HFF-Myc (cell line): Measurements from ENCODE around the gene LMAN2L.

Source experiments
- DNase-seq: peaks from one replicate; pipeline ENCODE4 v3.0.0-alpha.2; 2011; ENCODE audit warnings: low read depth; ENCODE audit errors: extremely low read depth
- H3K4me3 ChIP-seq: replicated peaks from 2 replicates; pipeline ENCODE4 v1.5.1; 2011; ENCODE audit warnings: low read depth, mild to moderate bottlenecking, control low read depth, low read length
- CTCF ChIP-seq: IDR thresholded peaks from 2 replicates; pipeline ENCODE4 v1.5.1; 2012; ENCODE audit warnings: mild to moderate bottlenecking, low read depth, low read length, control low read depth; ENCODE audit errors: missing control alignments

LMAN2L gene

DNA sequence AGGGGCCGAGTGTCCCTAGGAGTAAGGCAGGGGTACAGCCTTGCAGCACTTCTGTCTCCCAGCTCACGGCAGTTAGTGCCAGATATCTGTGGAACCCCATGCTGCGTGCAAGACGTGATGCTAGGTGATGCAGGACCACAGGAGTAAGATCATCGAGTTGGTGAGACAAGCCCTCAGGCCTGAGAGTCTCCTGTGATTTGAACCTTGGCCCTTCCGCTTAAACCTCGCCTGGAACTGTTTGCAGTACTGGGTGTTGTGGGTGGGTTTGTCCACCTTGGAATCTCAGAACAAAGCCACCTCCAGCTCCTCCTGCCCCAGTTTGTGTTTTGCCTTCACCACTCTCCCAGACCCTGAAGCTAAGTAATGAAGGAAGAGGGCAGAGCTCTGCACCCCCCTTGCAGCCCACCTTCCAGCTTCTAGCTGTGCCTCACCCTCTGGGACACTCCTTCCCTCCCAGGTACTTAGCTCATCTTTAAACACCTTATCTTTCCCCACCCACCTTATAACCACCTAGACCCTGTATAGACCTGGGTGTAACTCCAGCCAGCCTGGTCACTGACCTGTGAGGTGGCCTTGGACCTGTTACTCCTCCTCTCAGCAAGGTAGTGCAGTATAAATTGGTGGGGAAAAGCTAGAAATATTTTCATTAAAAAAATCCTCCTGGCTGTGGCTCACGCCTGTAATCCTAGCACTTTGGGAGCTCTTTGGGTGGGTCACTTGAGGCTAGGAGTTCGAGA, 27.4 kb upstream of the LMAN2L start:
- no peak for DNase-seq
- no peak overlapping the region for H3K4me3 ChIP-seq
- no peak for TF ChIP-seq CTCF

GRCh38 chr2:96764253-96764637, 24.4 kb upstream of the LMAN2L start:
- no peak for DNase-seq
- peak overlapping the region; percentile 39 for H3K4me3 ChIP-seq
- no peak for TF ChIP-seq CTCF

DNA sequence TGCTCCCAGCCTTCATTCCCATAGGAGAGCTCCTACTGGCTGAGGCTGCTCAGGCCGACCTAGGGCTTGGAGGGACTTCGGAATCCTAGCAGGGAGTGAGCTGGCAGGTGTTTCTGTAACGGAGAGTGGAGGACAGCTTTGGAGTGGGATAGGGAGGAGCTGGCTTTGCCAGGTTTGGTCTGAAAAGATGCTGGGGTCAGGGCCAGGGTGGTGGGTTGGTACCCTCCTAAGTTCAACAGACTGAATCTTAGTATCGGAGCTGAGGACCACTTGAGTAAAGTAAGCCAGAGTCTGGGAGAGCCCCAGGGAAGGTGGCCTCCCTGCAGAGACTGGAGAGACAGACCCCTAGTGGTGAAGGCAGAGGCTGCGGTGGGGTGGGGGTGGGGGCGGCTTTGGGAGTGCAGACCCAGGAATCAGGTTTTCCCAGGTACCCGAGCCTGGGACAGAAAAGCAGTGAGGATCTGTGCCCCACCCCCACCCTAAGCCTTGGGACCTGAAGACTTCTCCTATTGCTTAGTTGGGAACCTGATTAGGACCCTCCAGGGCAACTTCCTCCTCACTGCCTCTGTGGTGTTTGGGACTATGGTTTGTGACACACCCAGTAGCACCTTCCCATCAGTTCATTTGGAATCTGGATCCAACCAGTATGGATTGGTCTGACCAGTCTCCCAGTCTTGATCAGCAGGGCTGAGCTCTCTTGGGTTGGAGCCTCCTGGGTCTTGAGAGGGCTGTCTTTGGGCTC, 23.8 kb upstream of the LMAN2L start:
- peak overlapping the region; percentile 39 for H3K4me3 ChIP-seq
- DNase-seq, result no peak
- TF ChIP-seq CTCF, result peak; percentile 58

GRCh38 chr2:96762529-96763311, 22.9 kb upstream of the LMAN2L start:
- H3K4me3 ChIP-seq, result peak overlapping the region; percentile 39
- DNase-seq, result no peak
- TF ChIP-seq CTCF, result no peak

GRCh38 chr2:96760986-96761832, 21.3 kb upstream of the LMAN2L start:
- H3K4me3 ChIP-seq, result peak overlapping the region; percentile 62
- no peak for DNase-seq
- peak; percentile 28 for TF ChIP-seq CTCF
